Vagina (tissue), 2 donors: ENCODE data around the gene MCOLN3. TPM values are rescaled to one million over a fixed set of nuclear protein-coding genes. Genes with fewer than 3 reads are reported as not detected.

Source experiments
- DNase-seq, 2 donors: peaks; one replicate each; pipeline ENCODE4 v3.0.0-alpha.2; 2017; ENCODE audit errors: extremely low spot score in 2 of 2
- H3K27ac ChIP-seq: fragments of 200-600 bp; sonication (generic); one replicate; pipeline ENCODE4 v1.5.1; 2019
- H3K27me3 ChIP-seq: fragments of 200-600 bp; sonication (generic); one replicate; pipeline ENCODE4 v1.5.1; 2019
- H3K36me3 ChIP-seq, 2 donors: fragments of 200-600 bp; sonication (generic); one replicate each; pipeline ENCODE4 v1.5.1; 2017 to 2019
- H3K4me1 ChIP-seq: fragments of 200-600 bp; sonication (generic); one replicate; pipeline ENCODE4 v1.5.1; 2019
- H3K4me3 ChIP-seq, 2 donors: fragments of 200-600 bp; sonication (generic); 1 replicate in 1 of 2; 2 replicates in 1 of 2; pipeline ENCODE4 v1.5.1; 2016 to 2019
- H3K9me3 ChIP-seq: fragments of 200-600 bp; sonication (generic); one replicate; pipeline ENCODE4 v1.5.1; 2019
- CTCF ChIP-seq, 3 experiments: fragments of 450-650 bp in 2 of 3; fragments of 200-600 bp in 1 of 3; sonication (generic) in 1 of 3; IDR thresholded peaks; one replicate each; pipeline ENCODE4 v1.5.1; 2017 to 2019; ENCODE audit warnings: antibody characterized with exemption in 3 of 3, mild to moderate bottlenecking in 2 of 3, moderate library complexity in 2 of 3
- POLR2A ChIP-seq, 2 donors: fragments of 450-650 bp; IDR thresholded peaks; one replicate each; pipeline ENCODE4 v1.6.1; 2017; ENCODE audit warnings: antibody characterized with exemption in 2 of 2, mild to moderate bottlenecking in 2 of 2, moderate library complexity in 2 of 2
- POLR2AphosphoS5 ChIP-seq, 2 donors: sonication (generic); formaldehyde crosslinking; IDR thresholded peaks; one replicate each; pipeline ENCODE4 v1.9.0; 2017; ENCODE audit warnings: antibody characterized with exemption in 2 of 2, mild to moderate bottlenecking in 2 of 2, low read depth in 1 of 2; ENCODE audit not compliant: insufficient read depth in 1 of 2
- intact Hi-C: fragments of 100-400 bp; cut with DNase I; formaldehyde crosslinking; loops from one replicate; pipeline ENCODE4 v1.15.1; 2023
- total RNA-seq: library from RNA; depleted of rRNA; stranded (reverse); fragments of >200 nt; gene quantifications from one replicate; pipeline ENCODE4 v1.2.3, GENCODE V29; 2016

MCOLN3 gene
- total RNA-seq, 1 donor from 2014 or later, result 5.6 TPM

GRCh38 chr1:85049735-85050166 is 1.5 kb upstream of the MCOLN3 start:
- Histone ChIP-seq H3K27me3 (peaks cover 6% of the 10 kb centered on the region), H3K4me1 (peaks cover 4% of the 10 kb centered on the region), H3K4me3 (no peak overlapping the region), H3K36me3 (no peaks in the 10 kb centered on the region), H3K9me3 (no peaks in the 10 kb centered on the region), H3K27ac (no peak overlapping the region)
- DNase-seq, result no peak
- no peak for TF ChIP-seq POLR2AphosphoS5 (IDR thresholded peaks at IDR 0.05; ENCODE audit: insufficient read depth in 1 of 2, low read depth in 1 of 2)
- TF ChIP-seq CTCF (IDR thresholded peaks at IDR 0.05), result no peak
- TF ChIP-seq POLR2A (IDR thresholded peaks at IDR 0.05), result no peak
- intact Hi-C loops, result no loop called here

- H3K4me1 ChIP-seq, result peaks cover 4% of the 10 kb centered on the region
- no peak for DNase-seq
- no peaks in the 10 kb centered on the region for H3K9me3 ChIP-seq
- TF ChIP-seq POLR2AphosphoS5 (IDR thresholded peaks at IDR 0.05; ENCODE audit: insufficient read depth in 1 of 2, low read depth in 1 of 2) (peak in 1 of 2 donors; percentile 9), POLR2A (IDR thresholded peaks at IDR 0.05) (no peak), CTCF (IDR thresholded peaks at IDR 0.05) (no peak)
- peak overlapping the region; percentile 47 for H3K27ac ChIP-seq
- intact Hi-C loops, result no loop called here
- peaks cover 6% of the 10 kb centered on the region for H3K27me3 ChIP-seq
- H3K4me3 ChIP-seq, result peak overlapping the region; percentile 50 to 64
- no peaks in the 10 kb centered on the region for H3K36me3 ChIP-seq
Observed at GRCh38 chr1:85047472-85048295, 616 bp downstream of the MCOLN3 start.

GRCh38 chr1:85047144-85047471 is 1.2 kb downstream of the MCOLN3 start:
- peak overlapping the region; percentile 47 for H3K27ac ChIP-seq
- no peaks in the 10 kb centered on the region for H3K9me3 ChIP-seq
- peak overlapping the region; percentile 50 to 64 for H3K4me3 ChIP-seq
- peaks cover 6% of the 10 kb centered on the region for H3K27me3 ChIP-seq
- TF ChIP-seq POLR2AphosphoS5 (IDR thresholded peaks at IDR 0.05; ENCODE audit: insufficient read depth in 1 of 2, low read depth in 1 of 2) (no peak), POLR2A (IDR thresholded peaks at IDR 0.05) (no peak)
- intact Hi-C loops, result no loop called here
- no peaks in the 10 kb centered on the region for H3K36me3 ChIP-seq
- H3K4me1 ChIP-seq, result peaks cover 4% of the 10 kb centered on the region
- no peak for DNase-seq

- TF ChIP-seq POLR2AphosphoS5 (IDR thresholded peaks at IDR 0.05; ENCODE audit: insufficient read depth in 1 of 2, low read depth in 1 of 2) (no peak), CTCF (IDR thresholded peaks at IDR 0.05) (no peak), POLR2A (IDR thresholded peaks at IDR 0.05) (no peak)
- no peak for DNase-seq
- no peak overlapping the region for H3K27ac ChIP-seq
- H3K27me3 ChIP-seq, result no peaks in the 10 kb centered on the region
- intact Hi-C loops, result no loop called here
- H3K4me3 ChIP-seq, result no peak overlapping the region
- H3K9me3 ChIP-seq, result no peaks in the 10 kb centered on the region
- H3K36me3 ChIP-seq, result no peaks in the 10 kb centered on the region
- no peaks in the 10 kb centered on the region for H3K4me1 ChIP-seq
Observed at GRCh38 chr1:85042413-85042812, 5.9 kb downstream of the MCOLN3 start.

GRCh38 chr1:85041793-85042192 is 6.5 kb downstream of the MCOLN3 start:
- H3K4me3 ChIP-seq, result no peak overlapping the region
- TF ChIP-seq CTCF (IDR thresholded peaks at IDR 0.05), result no peak
- TF ChIP-seq POLR2A (IDR thresholded peaks at IDR 0.05), result no peak
- no peak for TF ChIP-seq POLR2AphosphoS5 (IDR thresholded peaks at IDR 0.05; ENCODE audit: insufficient read depth in 1 of 2, low read depth in 1 of 2)
- no peaks in the 10 kb centered on the region for H3K9me3 ChIP-seq
- intact Hi-C loops, result no loop called here
- DNase-seq, result no peak
- no peaks in the 10 kb centered on the region for H3K4me1 ChIP-seq
- no peak overlapping the region for H3K27ac ChIP-seq
- no peaks in the 10 kb centered on the region for H3K27me3 ChIP-seq
- no peaks in the 10 kb centered on the region for H3K36me3 ChIP-seq
